Esophagus muscularis mucosa (tissue), 4 donors: ENCODE measurements around the gene HIGD2A. TPM values are rescaled to one million over a fixed set of nuclear protein-coding genes. Genes with fewer than 3 reads are reported as not detected.
A peak's percentile ranks its signal among the peaks of the same experiment; 100 is the strongest.

ENCODE experiments used
- DNase-seq: peaks from one replicate; pipeline ENCODE4 v3.0.0-alpha.2; 2017; ENCODE audit errors: extremely low spot score
- H3K27ac ChIP-seq, 4 donors: fragments of 200-600 bp; sonication (generic); replicated peaks in 1 of 4; 1 replicate in 3 of 4; 2 replicates in 1 of 4; pipeline ENCODE4 v1.5.1; 2016 to 2019; ENCODE audit warnings: mild to moderate bottlenecking in 1 of 4
- H3K27me3 ChIP-seq, 4 donors: fragments of 200-600 bp; sonication (generic); one replicate each; pipeline versions ENCODE4 v1.5.1 to v1.6.0; 2016 to 2019
- H3K36me3 ChIP-seq, 4 donors: fragments of 200-600 bp; sonication (generic); one replicate each; pipeline ENCODE4 v1.5.1; 2016 to 2019
- H3K4me1 ChIP-seq, 4 donors: fragments of 200-600 bp; sonication (generic); one replicate each; pipeline ENCODE4 v1.5.1; 2016 to 2019
- H3K4me3 ChIP-seq, 4 donors: fragments of 200-600 bp; sonication (generic); 1 replicate in 2 of 4; 2 replicates in 2 of 4; pipeline ENCODE4 v1.5.1; 2016 to 2019; ENCODE audit warnings: mild to moderate bottlenecking in 4 of 4, moderate library complexity in 1 of 4
- H3K9me3 ChIP-seq, 4 donors: fragments of 200-600 bp; sonication (generic); 1 replicate in 3 of 4; 2 replicates in 1 of 4; pipeline ENCODE4 v1.5.1; 2016 to 2019
- EP300 ChIP-seq: sonication (generic); formaldehyde crosslinking; IDR thresholded peaks from one replicate; pipeline ENCODE4 v1.6.1; 2017; ENCODE audit warnings: antibody characterized with exemption
- POLR2A ChIP-seq: fragments of 450-650 bp; IDR thresholded peaks from one replicate; pipeline ENCODE4 v1.6.1; 2017; ENCODE audit warnings: antibody characterized with exemption, moderate library complexity, mild to moderate bottlenecking, low read depth
- POLR2AphosphoS5 ChIP-seq, 2 donors: sonication (generic); formaldehyde crosslinking; IDR thresholded peaks; one replicate each; pipeline ENCODE4 v1.6.1; 2017; ENCODE audit warnings: antibody characterized with exemption in 2 of 2
- WGBS: methylation state at CpG from one replicate; pipeline ENCODE4 v1.1.5; 2018; 5-methylcytosine and 5-hydroxymethylcytosine counted together
- intact Hi-C: fragments of 100-400 bp; cut with DNase I; formaldehyde crosslinking; loops from one replicate; pipeline ENCODE4 v1.15.1; 2023
- total RNA-seq, 4 donors: library from RNA; depleted of rRNA; stranded (reverse); fragments of >200 nt; gene quantifications; one replicate each; pipeline versions ENCODE4 v1.1.0 to v1.2.1, GENCODE V29; 2016
- TF ChIP-seq, protein P1 (sequence below), 3 experiments: fragments of 200-600 bp in 2 of 3; fragments of 450-650 bp in 1 of 3; sonication (generic) in 2 of 3; IDR thresholded peaks; one replicate each; pipeline ENCODE4 v1.5.1; 2017 to 2019; ENCODE audit warnings: antibody characterized with exemption in 3 of 3, mild to moderate bottlenecking in 2 of 3, moderate library complexity in 1 of 3

Gene HIGD2A
- total RNA-seq, 4 donors from 2014 or later: 120 to 179 (median 160) TPM

DNA sequence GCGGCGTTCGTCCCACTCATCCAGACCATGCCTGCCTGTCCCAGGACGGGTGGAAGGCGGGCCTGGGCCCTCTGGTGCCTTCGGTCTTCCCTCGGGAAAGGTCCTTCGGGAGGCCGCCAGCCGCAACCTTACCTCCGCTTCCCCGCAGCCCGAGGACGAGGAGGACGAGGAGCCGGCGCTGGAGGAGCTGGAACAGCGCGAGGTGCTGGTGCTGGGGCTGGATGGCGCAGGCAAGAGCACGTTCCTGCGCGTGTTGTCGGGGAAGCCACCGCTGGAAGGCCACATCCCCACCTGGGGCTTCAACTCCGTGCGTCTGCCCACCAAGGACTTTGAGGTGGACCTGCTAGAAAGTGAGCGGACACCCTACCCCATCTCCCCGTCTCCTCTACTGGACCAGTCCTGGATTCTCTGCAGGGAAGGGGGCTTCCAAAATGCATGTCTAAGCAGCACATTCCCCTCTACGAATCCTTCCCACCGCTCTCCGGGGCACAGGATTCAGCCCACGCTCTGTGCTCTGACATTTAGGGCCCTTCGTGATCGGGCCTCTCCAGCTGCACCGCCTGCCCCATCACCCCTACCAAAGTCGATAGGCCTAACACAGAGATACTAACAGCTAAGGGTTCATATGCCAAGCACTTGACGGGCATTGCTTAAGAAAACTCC lies 22.2 kb upstream of the HIGD2A start:
- TF ChIP-seq EP300 (no peak), POLR2A (no peak), POLR2AphosphoS5 (IDR thresholded peaks at IDR 0.05) (no peak)
- TF ChIP-seq, protein P1, sequence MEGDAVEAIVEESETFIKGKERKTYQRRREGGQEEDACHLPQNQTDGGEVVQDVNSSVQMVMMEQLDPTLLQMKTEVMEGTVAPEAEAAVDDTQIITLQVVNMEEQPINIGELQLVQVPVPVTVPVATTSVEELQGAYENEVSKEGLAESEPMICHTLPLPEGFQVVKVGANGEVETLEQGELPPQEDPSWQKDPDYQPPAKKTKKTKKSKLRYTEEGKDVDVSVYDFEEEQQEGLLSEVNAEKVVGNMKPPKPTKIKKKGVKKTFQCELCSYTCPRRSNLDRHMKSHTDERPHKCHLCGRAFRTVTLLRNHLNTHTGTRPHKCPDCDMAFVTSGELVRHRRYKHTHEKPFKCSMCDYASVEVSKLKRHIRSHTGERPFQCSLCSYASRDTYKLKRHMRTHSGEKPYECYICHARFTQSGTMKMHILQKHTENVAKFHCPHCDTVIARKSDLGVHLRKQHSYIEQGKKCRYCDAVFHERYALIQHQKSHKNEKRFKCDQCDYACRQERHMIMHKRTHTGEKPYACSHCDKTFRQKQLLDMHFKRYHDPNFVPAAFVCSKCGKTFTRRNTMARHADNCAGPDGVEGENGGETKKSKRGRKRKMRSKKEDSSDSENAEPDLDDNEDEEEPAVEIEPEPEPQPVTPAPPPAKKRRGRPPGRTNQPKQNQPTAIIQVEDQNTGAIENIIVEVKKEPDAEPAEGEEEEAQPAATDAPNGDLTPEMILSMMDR (IDR thresholded peaks at IDR 0.05): no peak
- H3K9me3 ChIP-seq: no peaks in the 10 kb centered on the region
- H3K36me3 ChIP-seq: peaks cover 8 to 43% (median 32%) of the 10 kb centered on the region in 4 donors
- no peak for DNase-seq
- H3K27ac ChIP-seq: peak overlapping the region; percentile 83 to 90 (median 88)
- H3K4me1 ChIP-seq: peaks cover 14 to 40% (median 35%) of the 10 kb centered on the region in 4 donors
- WGBS: 54% methylated on average over 32 of the region's 38 CpGs
- intact Hi-C loops: no loop called here
- H3K27me3 ChIP-seq: no peaks in the 10 kb centered on the region
- H3K4me3 ChIP-seq: peak overlapping the region; percentile 76 to 96 (median 94)

DNA sequence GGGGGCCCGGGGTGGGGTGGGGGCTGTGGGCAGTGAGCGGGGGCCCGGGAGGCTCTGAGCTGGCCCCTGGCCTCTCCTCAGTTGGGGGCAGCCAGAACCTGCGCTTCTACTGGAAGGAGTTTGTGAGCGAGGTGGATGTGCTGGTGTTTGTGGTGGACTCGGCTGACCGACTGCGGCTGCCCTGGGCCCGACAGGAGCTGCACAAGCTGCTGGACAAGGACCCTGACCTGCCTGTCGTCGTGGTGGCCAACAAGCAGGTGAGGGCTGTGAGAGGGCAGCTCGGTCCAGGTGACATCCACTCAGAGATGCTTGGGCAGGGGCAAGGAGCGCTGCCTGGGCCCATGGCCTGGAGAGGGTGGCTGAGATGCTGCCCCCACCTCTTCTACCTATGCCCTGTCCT lies 19.8 kb upstream of the HIGD2A start:
- peaks cover 32 to 51% (median 43%) of the 10 kb centered on the region in 4 donors for H3K4me1 ChIP-seq
- TF ChIP-seq POLR2A: no peak
- TF ChIP-seq EP300: no peak
- no peak for TF ChIP-seq POLR2AphosphoS5 (IDR thresholded peaks at IDR 0.05)
- TF ChIP-seq, protein P1 (IDR thresholded peaks at IDR 0.05): no peak
- no peak overlapping the region for H3K27ac ChIP-seq
- 90% methylated on average over 9 of the region's 13 CpGs for WGBS
- intact Hi-C loops: no loop called here
- no peak for DNase-seq
- no peaks in the 10 kb centered on the region for H3K27me3 ChIP-seq
- H3K4me3 ChIP-seq: no peak overlapping the region
- peaks cover 8 to 52% (median 40%) of the 10 kb centered on the region in 4 donors for H3K36me3 ChIP-seq
- no peaks in the 10 kb centered on the region for H3K9me3 ChIP-seq

DNA sequence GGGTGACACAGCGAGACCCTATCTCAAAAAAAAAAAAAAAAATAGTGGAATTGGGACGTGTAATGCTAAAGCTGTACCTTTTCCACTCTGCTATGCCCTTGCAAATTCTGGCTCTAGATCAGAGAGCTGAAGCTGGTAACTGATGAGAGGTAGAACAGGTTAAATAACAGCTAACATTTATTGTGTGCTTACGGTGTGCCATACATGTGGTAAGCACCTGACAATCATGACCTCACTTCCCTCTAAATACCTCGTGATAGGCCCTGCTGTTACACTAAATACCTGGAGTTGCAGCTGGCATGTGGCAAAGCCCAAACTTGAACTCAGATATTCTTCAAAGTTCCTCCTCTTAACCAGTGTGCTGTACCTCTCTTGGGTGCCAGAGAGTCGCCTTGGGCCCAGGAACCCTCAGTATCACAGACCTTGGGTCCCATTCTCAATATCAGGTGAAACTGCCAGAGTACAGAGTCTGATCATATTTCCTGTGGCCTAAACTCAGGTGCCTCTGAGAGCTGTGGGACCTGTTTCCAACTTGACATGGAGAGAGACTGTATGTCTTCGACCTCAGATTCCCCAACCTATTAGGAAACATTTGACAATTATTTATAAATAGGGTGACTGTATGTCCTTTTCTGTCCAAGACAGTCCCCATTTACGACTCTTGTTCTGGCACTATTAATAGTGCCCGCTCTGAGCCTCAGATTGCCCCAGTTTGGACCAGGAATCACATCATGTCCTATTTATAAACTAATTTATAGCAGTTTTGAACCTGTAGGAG lies 18.4 kb upstream of the HIGD2A start:
- DNase-seq: no peak
- WGBS: 88% methylated on average over 8 of the region's 8 CpGs
- Histone ChIP-seq H3K9me3 (no peaks in the 10 kb centered on the region), H3K36me3 (peaks cover 8 to 52% (median 40%) of the 10 kb centered on the region in 4 donors), H3K27ac (no peak overlapping the region), H3K4me1 (peaks cover 31 to 43% (median 36%) of the 10 kb centered on the region in 4 donors), H3K27me3 (no peaks in the 10 kb centered on the region), H3K4me3 (no peak overlapping the region)
- intact Hi-C loops: no loop called here
- TF ChIP-seq POLR2AphosphoS5 (IDR thresholded peaks at IDR 0.05) (no peak), POLR2A (no peak), EP300 (no peak)
- TF ChIP-seq, protein P1 (IDR thresholded peaks at IDR 0.05): no peak

DNA sequence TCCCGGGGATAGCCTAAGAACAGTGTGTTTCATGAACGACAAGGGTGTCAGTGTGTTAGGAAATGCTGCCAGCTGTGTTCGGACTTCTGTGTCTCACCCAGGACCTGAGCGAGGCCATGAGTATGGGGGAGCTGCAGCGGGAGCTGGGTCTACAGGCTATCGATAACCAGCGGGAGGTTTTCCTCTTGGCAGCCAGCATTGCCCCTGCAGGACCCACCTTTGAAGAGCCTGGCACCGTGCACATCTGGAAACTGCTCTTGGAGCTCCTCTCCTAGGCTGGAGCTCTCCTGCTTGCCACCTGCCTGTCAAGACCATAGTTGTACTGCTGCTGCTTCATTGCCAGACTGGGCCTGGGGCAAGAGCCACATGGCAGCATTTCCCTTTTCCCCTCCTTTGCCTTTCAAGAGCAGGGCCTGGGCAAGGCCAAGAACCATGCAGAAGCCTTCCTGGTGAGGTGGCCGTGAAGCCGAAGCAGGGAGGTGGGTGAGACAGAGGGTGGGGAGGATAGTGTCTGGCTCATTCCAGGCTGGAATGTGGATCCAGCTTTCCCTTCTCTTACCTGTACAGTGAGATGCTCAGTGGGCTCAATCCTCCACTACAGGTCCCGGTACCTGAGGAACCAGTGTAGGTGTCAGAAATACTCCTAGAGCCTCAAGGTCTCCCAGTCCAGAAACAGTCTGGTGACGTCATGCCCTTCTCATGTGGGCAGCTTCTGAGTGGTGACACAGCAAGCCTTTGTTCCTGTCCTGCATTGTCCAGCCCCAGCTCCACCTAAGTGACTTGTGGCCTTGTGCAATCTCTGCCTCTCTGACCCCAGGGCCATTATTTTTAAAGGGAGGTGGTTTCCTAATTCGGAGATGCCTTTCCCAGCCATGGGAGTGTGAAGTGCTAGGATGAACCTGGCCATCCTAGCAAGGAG lies 16.7 kb upstream of the HIGD2A start:
- WGBS: 94% methylated on average over 13 of the region's 13 CpGs

More for the DNA sequence above, 16.7 kb upstream of the HIGD2A start:
- no peak for TF ChIP-seq POLR2AphosphoS5 (IDR thresholded peaks at IDR 0.05)
- TF ChIP-seq POLR2A: no peak
- no peak for TF ChIP-seq EP300
- TF ChIP-seq, protein P1 (IDR thresholded peaks at IDR 0.05): no peak
- DNase-seq: no peak
- H3K27me3 ChIP-seq: no peaks in the 10 kb centered on the region
- H3K4me3 ChIP-seq: no peak overlapping the region
- peak overlapping the region in 3 of 4 donors; percentile 21 to 50 (median 37) for H3K27ac ChIP-seq
- H3K36me3 ChIP-seq: peaks cover 8 to 56% (median 40%) of the 10 kb centered on the region in 4 donors
- no peaks in the 10 kb centered on the region for H3K9me3 ChIP-seq
- H3K4me1 ChIP-seq: peaks cover 16 to 28% (median 26%) of the 10 kb centered on the region in 4 donors
- intact Hi-C loops: no loop called here
